Measurements from ENCODE around the gene CLEC16A. TPM values are rescaled to one million over a fixed set of nuclear protein-coding genes. Genes with fewer than 3 reads are reported as not detected.

The CLEC16A gene
- total RNA-seq, 2 donors from 2014 or later, result 31.1 to 32.0 TPM

- Mint-ChIP-seq H3K4me3 (no peak overlapping the region), H3K27me3 (no peaks in the 10 kb centered on the region), H3K4me1 (peaks cover 25% of the 10 kb centered on the region)
These were observed 193.8 kb downstream of the CLEC16A start for GRCh38 chr16:11138022-11138768.

GRCh38 chr16:11138769-11139325 is 194.5 kb downstream of the CLEC16A start:
- DNase-seq (no peak), ATAC-seq (no peak)
- H3K27ac Mint-ChIP-seq, result no peak overlapping the region
- no peak overlapping the region for H3K4me3 Mint-ChIP-seq
- no peaks in the 10 kb centered on the region for H3K9me3 ChIP-seq (ENCODE audit: control insufficient read depth, low read length, poor library complexity, severe bottlenecking)
- peaks cover 6% of the 10 kb centered on the region for H3K36me3 Mint-ChIP-seq (ENCODE audit: low read depth)
- H3K27me3 Mint-ChIP-seq, result no peaks in the 10 kb centered on the region
- H3K4me1 Mint-ChIP-seq, result peaks cover 25% of the 10 kb centered on the region

More at GRCh38 chr16:11138022-11138768, 193.8 kb downstream of the CLEC16A start:
- H3K9me3 ChIP-seq (ENCODE audit: control insufficient read depth, low read length, poor library complexity, severe bottlenecking), result no peaks in the 10 kb centered on the region
- H3K36me3 Mint-ChIP-seq (ENCODE audit: low read depth), result peaks cover 6% of the 10 kb centered on the region
- no peak for ATAC-seq
- no peak for DNase-seq
- H3K27ac Mint-ChIP-seq, result peak overlapping the region; percentile 61

GRCh38 chr16:11139326-11140097 is 195.1 kb downstream of the CLEC16A start:
- H3K27me3 Mint-ChIP-seq, result no peaks in the 10 kb centered on the region
- peaks cover 6% of the 10 kb centered on the region for H3K36me3 Mint-ChIP-seq (ENCODE audit: low read depth)
- peak overlapping the region; percentile 29 for H3K27ac Mint-ChIP-seq
- no peak for DNase-seq
- H3K9me3 ChIP-seq (ENCODE audit: control insufficient read depth, low read length, poor library complexity, severe bottlenecking), result no peaks in the 10 kb centered on the region
- no peak for ATAC-seq
- peaks cover 25% of the 10 kb centered on the region for H3K4me1 Mint-ChIP-seq
- H3K4me3 Mint-ChIP-seq, result peak overlapping the region; percentile 63

GRCh38 chr16:11140098-11140375 is 195.7 kb downstream of the CLEC16A start:
- ATAC-seq (peak; percentile 51), DNase-seq (no peak)
- H3K27me3 Mint-ChIP-seq, result no peaks in the 10 kb centered on the region
- no peaks in the 10 kb centered on the region for H3K9me3 ChIP-seq (ENCODE audit: control insufficient read depth, low read length, poor library complexity, severe bottlenecking)
- H3K4me1 Mint-ChIP-seq, result peaks cover 22% of the 10 kb centered on the region
- peak overlapping the region; percentile 29 for H3K27ac Mint-ChIP-seq
- H3K4me3 Mint-ChIP-seq, result peak overlapping the region; percentile 63
- H3K36me3 Mint-ChIP-seq (ENCODE audit: low read depth), result peaks cover 6% of the 10 kb centered on the region

- ATAC-seq (no peak), DNase-seq (no peak)
- Mint-ChIP-seq H3K4me1 (peaks cover 22% of the 10 kb centered on the region), H3K36me3 (ENCODE audit: low read depth) (peaks cover 6% of the 10 kb centered on the region), H3K27ac (peak overlapping the region; percentile 29), H3K27me3 (no peaks in the 10 kb centered on the region), H3K4me3 (peak overlapping the region; percentile 63)
- H3K9me3 ChIP-seq (ENCODE audit: control insufficient read depth, low read length, poor library complexity, severe bottlenecking), result no peaks in the 10 kb centered on the region
These were observed 196.1 kb downstream of the CLEC16A start for GRCh38 chr16:11140466-11140865.

GRCh38 chr16:11140867-11141266 is 196.5 kb downstream of the CLEC16A start:
- H3K4me1 Mint-ChIP-seq, result peaks cover 21% of the 10 kb centered on the region
- ATAC-seq (no peak), DNase-seq (no peak)
- no peak overlapping the region for H3K4me3 Mint-ChIP-seq
- H3K9me3 ChIP-seq (ENCODE audit: control insufficient read depth, low read length, poor library complexity, severe bottlenecking), result no peaks in the 10 kb centered on the region
- H3K27me3 Mint-ChIP-seq, result no peaks in the 10 kb centered on the region
- no peak overlapping the region for H3K27ac Mint-ChIP-seq
- H3K36me3 Mint-ChIP-seq (ENCODE audit: low read depth), result peaks cover 5% of the 10 kb centered on the region

- no peaks in the 10 kb centered on the region for H3K27me3 Mint-ChIP-seq
- DNase-seq (no peak), ATAC-seq (no peak)
- H3K9me3 ChIP-seq (ENCODE audit: control insufficient read depth, low read length, poor library complexity, severe bottlenecking), result no peaks in the 10 kb centered on the region
- H3K4me1 Mint-ChIP-seq, result peaks cover 25% of the 10 kb centered on the region
- no peak overlapping the region for H3K27ac Mint-ChIP-seq
- H3K36me3 Mint-ChIP-seq (ENCODE audit: low read depth), result peaks cover 6% of the 10 kb centered on the region
- no peak overlapping the region for H3K4me3 Mint-ChIP-seq
These were observed 197.3 kb downstream of the CLEC16A start for GRCh38 chr16:11141409-11142260.

GRCh38 chr16:11142261-11142630 is 197.9 kb downstream of the CLEC16A start:
- H3K27me3 Mint-ChIP-seq, result no peaks in the 10 kb centered on the region
- peaks cover 27% of the 10 kb centered on the region for H3K4me1 Mint-ChIP-seq
- H3K9me3 ChIP-seq (ENCODE audit: control insufficient read depth, low read length, poor library complexity, severe bottlenecking), result no peaks in the 10 kb centered on the region
- ATAC-seq (no peak), DNase-seq (no peak)
- peaks cover 6% of the 10 kb centered on the region for H3K36me3 Mint-ChIP-seq (ENCODE audit: low read depth)
- no peak overlapping the region for H3K4me3 Mint-ChIP-seq
- H3K27ac Mint-ChIP-seq, result no peak overlapping the region

- no peak overlapping the region for H3K4me3 Mint-ChIP-seq
- H3K27me3 Mint-ChIP-seq, result no peaks in the 10 kb centered on the region
- ATAC-seq, result no peak
- H3K27ac Mint-ChIP-seq, result no peak overlapping the region
- no peak for DNase-seq
- no peaks in the 10 kb centered on the region for H3K9me3 ChIP-seq (ENCODE audit: control insufficient read depth, low read length, poor library complexity, severe bottlenecking)
- H3K4me1 Mint-ChIP-seq, result peaks cover 26% of the 10 kb centered on the region
- peaks cover 4% of the 10 kb centered on the region for H3K36me3 Mint-ChIP-seq (ENCODE audit: low read depth)
These were observed 198.6 kb downstream of the CLEC16A start for GRCh38 chr16:11142951-11143350.

- H3K36me3 Mint-ChIP-seq (ENCODE audit: low read depth), result peaks cover 3% of the 10 kb centered on the region
- DNase-seq, result no peak
- H3K27ac Mint-ChIP-seq, result peak overlapping the region; percentile 39
- no peak for ATAC-seq
- H3K27me3 Mint-ChIP-seq, result no peaks in the 10 kb centered on the region
- no peak overlapping the region for H3K4me3 Mint-ChIP-seq
- H3K9me3 ChIP-seq (ENCODE audit: control insufficient read depth, low read length, poor library complexity, severe bottlenecking), result no peaks in the 10 kb centered on the region
- peaks cover 21% of the 10 kb centered on the region for H3K4me1 Mint-ChIP-seq
These were observed 199.1 kb downstream of the CLEC16A start for GRCh38 chr16:11143372-11144035.

- H3K27me3 Mint-ChIP-seq, result no peaks in the 10 kb centered on the region
- H3K9me3 ChIP-seq (ENCODE audit: control insufficient read depth, low read length, poor library complexity, severe bottlenecking), result no peaks in the 10 kb centered on the region
- H3K4me3 Mint-ChIP-seq, result no peak overlapping the region
- peaks cover 3% of the 10 kb centered on the region for H3K36me3 Mint-ChIP-seq (ENCODE audit: low read depth)
- ATAC-seq, result no peak
- peaks cover 19% of the 10 kb centered on the region for H3K4me1 Mint-ChIP-seq
- peak overlapping the region; percentile 39 for H3K27ac Mint-ChIP-seq
- DNase-seq, result no peak
These were observed 199.8 kb downstream of the CLEC16A start for GRCh38 chr16:11144122-11144521.

- peaks cover 3% of the 10 kb centered on the region for H3K36me3 Mint-ChIP-seq (ENCODE audit: low read depth)
- H3K27me3 Mint-ChIP-seq, result no peaks in the 10 kb centered on the region
- H3K4me3 Mint-ChIP-seq, result no peak overlapping the region
- no peak for DNase-seq
- H3K9me3 ChIP-seq (ENCODE audit: control insufficient read depth, low read length, poor library complexity, severe bottlenecking), result no peaks in the 10 kb centered on the region
- no peak for ATAC-seq
- H3K4me1 Mint-ChIP-seq, result peaks cover 9% of the 10 kb centered on the region
- H3K27ac Mint-ChIP-seq, result no peak overlapping the region
These were observed 200.9 kb downstream of the CLEC16A start for GRCh38 chr16:11145173-11145818.

Data from T-helper 17 cell (primary cell).